NCI-H146 treated with DMSO at 0.1 percent for 48 hours (cell line): ENCODE measurements around the gene IL31.
"Not testable (repeated sequence)": the region's sequence is repeated elsewhere in the genome, so short reads cannot be mapped to it uniquely, and the experiment has no call there.

ENCODE experiments used
- DNase-seq: peaks from one replicate; lab custom pipeline; 2025; ENCODE audit not compliant: unreplicated experiment; lab: John Stamatoyannopoulos, UW

IL31 gene

DNA sequence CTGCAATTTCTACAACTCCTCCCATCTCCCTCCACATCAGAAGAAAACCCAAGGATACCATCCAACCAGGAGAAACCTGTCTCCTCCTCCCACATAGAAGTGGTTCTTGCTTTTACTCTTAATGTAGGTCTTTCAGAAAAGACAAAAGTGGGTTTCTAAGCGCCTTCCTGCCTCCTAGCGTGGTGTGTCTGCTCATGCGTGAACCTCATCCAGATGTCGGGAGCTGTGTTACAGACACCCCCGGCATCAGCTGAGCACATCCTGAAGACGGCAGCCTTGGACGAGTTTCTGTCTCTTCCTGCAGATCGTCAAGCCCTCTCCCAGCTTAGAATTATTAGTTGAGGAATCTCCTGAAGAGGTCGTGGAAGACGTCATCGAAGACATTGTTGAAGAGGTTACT, 18.4 kb upstream of the IL31 start:
- no peak for DNase-seq

DNA sequence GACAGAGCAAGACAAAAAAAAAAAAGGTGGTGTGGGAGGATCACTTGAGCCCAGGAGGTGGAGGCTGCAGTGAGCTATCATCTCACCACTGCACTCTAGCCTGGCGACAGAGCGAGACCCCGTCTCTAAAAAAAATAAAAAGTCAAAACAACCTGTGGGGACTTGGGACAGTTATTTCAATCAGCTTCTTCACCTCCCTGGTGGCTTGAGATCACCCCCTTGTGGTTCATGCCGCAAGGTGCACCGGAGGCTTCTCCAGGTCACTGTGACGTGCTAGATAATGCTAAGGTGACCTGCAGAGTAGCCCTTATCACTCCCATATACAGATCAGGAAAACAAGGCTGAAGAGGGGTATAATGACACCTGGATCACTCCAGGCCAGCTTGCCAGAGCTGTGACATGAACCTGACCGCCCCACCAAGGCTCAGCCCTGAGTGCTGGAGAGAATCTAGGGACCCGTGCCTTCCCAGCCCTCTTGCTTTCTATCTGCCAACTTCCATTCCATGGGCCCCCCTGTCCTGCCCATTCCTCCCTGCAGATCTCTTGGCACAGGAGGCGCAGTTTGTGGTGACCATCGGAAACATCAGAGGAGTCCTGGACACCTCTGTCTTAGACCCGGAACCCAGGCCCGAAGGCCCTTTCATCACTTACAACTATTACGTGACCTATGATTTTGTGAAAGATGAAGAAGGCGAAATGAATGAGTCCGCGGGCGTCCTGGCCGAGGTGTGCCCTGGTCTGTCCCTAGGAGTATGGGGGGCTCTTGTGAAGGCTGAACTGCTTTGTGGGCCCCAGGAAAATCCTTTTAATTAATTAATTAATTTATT, 17.0 kb upstream of the IL31 start:
- peak; percentile 36 for DNase-seq

DNA sequence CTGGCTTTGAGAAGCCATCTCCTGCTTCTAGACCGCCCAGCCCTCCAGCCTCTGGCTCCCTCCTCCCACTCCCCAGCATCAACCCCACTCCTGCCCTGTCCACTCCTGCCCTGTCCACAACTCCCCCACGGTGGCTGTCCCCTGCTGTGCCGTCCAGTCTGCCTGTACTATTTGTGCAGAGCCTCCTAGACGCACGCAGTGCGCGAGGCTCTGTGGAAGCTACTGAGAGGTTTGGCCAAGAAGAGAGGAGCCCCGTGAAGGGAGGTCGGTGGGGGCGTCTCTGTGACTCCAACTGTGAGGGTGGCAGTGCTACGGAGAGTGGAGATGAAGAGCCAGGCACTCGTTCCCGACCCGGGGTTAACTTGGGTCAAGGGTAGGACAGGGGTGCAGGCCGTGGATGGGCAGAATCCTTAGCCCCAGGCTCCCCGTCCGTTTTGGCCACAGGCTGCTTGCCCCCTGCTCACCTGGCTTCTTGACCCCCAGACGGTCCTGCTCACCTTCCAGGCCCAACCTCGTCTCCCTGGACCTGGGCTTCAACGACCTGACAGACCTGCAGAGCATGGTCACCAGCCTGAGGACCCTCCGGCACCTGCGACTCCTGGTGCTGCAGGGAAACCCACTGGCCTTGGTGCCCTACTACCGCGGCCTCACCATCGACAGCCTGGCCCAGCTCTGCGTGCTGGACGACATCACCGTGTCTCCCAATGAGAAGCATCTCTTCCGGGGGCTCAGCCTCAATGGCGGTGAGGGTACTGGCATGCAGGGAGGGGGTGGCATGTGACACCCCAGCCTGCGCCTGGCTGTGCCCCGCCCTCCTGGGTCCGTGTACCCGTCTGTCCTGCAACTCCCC, 15.8 kb upstream of the IL31 start:
- no peak for DNase-seq

DNA sequence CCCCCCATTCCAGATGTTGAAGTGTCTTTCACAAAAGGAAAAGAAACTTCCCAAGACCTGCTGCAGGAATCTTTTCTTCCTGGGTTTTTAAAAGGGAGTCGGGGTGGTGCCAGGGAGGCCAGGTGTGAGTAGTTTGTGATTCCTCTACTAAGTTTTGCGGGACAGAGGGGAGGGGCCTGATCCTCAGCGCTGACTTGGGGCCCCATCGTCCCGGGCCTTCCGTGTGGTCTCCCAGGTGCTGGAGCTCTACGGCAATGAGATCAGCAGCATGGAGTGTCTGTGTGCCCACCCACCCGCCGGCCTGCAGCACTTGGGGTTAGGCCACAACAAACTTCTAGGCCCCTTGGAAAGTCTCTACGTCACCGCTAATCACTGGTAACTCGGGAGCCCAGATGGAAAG, 13.4 kb upstream of the IL31 start:
- DNase-seq: no peak

DNA sequence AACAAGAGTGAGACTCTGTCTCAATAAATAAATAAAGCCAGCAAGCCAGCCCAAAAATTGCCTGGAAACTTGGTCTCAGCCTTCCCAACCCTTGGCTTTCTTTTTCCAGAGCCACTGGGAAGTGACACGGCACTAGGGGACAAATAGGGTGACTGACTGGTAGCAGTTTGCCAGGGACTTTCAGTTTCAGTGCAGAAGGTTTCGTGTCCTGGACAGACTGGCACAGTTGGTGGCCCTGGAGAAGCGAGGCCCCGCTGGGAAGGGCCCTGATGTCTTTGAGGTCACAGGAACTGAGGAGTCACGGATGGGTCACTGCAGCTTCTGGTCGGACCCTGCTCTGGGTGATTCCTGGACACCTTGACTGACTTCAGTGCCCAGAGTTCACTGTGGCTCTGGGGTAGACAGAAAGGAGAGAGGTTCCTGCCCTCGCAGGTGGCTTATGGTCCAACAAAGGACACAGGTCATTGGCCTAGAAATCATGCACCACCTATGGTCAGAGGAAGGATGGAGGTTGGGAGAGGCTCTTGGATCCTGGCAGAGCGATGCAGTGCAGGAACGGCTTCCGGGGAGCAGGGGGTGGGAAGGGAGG, 11.6 kb upstream of the IL31 start:
- DNase-seq: no peak

DNA sequence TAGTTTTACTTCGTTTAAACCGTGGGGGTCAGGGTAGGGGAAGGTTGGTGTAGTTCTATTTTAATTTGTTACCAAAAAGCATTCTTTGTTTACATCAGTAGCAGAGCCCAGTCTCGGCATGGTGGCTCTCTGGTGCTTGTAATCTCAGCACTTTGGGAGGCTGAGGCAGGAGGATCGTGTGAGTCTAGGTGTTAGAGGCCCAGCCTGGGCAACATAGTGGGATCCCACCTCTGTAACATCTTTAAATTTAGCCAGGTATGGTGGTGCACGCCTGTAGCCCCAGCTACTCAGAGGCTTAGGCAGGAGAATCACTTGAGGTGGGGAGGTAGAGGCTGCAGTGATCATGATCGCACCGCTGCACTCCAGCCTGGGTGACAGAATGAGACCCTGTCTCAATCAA, 11.1 kb upstream of the IL31 start:
- no peak for DNase-seq

DNA sequence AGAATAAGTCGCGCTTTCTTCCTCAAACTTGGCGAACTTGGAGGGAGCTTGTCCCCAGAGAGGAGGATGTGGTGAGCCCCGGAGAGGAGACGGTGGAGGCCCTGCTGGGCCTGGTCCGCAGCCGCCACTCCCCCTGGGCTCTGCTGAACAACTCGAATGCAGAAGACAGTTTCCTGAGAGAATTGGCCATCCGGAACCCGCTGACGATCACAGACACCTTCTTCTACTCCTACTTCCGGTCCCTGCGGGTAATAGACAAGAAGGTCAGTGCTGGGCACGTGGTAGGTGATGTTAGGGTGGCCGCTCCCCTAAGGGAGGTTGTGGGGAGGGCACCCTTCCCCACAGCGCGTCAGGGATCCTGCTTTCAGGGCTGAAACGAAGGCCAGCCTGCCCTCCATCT, 10.5 kb upstream of the IL31 start:
- no peak for DNase-seq

DNA sequence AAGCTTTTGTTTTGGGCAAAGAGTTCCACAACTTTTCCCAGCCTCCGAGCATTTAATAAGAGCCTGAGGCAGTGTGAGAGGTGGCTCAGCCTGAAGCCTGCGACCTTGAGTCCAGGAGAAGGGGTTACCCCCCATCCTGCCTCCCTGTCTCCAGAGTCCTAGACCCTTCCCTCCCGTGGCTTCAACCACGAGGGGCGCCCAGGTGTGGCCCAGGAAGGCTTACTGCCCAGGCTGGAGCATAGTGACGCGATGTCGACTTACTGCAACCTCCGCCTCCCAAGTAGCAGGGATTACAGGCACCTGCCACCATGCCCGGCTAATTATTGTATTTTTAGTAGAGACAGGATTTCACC, 9.5 kb upstream of the IL31 start:
- DNase-seq: no peak

DNA sequence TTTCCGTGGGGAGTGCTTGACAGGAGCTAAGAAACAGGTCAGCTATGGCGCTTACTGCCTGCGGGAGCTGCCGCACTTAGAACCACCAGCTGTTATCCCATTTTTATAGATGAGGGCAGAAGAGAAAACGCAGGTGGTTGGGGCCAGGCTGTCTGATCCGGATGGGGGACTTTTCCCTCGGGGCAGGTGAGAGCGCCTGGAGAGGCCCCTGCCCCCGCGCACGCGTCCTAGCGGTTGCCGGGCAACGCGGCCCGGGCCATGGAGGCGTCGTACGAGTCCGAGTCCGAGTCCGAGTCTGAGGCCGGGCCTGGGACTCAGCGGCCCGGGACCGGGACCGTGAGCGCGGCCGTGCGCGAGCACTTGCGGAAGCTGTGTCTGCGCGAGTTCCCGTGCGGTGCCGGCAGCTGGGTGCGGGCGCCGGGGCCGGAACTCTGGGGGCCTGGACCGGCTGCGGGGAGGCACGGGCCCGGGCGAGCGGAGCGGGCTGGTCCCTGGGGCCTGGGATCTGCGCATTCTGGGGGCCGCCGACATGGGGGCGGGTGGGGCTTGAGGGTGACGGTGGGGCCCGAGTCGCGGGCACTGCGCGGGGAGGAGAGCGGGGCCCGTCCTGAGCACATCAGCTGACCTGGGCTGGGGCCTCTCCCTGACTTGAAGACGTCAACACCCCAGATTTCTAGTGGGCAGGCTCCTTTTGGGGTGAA, 9.0 kb upstream of the IL31 start, which contains the start of gene LRRC43:
Gene LRRC43, plus strand, starts transcription at position 237 of the 701 bp plus-strand sequence. Its CDS starts 22 bp downstream, at position 259.
- DNase-seq: peak; percentile 68

DNA sequence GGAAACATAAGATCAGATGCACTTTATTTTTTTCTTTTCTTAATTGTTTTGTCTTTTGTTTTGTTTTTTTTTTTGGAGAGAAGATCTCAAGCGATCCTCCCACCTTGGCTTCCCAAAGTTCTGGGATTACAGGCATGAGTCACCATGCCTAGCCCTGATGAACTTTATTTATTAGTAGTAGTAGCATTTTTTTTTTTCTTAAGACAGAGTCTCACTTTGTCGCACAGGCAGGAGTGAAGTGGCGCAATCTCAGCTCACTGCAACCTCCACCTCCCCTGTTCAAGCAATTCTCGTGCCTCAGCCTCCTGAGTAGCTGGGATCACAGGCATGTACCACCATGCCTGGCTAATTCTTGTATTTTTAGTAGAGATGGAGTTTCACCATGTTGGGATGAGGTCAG, 2.5 kb upstream of the IL31 start:
- not testable (repeated sequence) for DNase-seq

DNA sequence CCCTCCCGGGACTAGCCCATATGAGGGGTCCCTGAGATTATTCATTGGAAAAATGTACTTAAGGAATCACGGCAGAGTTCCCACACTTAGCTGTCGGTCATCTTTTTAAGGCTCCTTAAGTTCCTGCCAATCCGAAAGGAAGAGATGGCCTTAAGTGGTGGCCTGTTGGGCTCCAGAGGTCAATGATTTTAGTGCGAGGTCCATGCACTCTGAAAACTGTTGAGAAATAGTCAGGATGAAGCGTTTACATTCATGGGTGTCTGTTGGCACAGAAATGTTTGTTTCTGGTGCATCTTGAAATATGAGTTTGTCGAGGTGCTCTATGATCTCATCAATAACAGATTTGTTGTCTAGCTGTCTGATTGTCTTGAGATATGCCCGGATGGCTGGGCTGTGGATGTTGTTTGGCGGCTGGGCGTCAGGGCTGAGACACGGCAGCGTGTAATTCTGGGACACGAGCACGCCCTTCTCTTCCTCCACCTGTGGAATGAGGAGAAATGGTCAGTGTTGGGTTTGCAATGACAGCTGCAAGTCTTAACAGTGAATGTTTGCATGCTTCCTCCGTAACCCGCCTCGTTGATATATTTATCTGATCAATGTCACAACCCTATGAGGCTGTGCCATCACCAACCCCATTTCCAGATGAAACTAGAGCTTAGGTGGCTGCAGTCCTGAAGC, 1.6 kb downstream of the IL31 start:
- no peak for DNase-seq

DNA sequence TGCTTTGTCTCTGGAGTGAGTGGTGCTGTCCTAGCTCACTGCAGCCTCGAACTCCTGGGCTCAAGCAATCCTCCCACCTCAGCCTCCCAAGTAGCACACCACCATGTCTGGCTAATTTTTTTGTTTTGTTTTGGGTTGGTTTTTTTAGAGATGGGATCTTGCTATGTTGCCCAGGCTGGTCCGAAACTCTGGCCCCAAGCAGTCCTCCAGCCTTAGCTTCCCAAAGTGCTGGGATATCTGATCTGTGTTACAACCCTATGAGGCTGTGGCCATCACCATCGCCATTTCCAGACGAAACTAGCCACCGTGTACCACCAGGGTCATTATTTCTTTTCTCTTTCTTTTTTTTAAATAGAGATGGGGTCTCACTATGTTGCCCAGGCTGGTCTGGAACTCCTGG, 2.6 kb downstream of the IL31 start:
- DNase-seq: no peak

DNA sequence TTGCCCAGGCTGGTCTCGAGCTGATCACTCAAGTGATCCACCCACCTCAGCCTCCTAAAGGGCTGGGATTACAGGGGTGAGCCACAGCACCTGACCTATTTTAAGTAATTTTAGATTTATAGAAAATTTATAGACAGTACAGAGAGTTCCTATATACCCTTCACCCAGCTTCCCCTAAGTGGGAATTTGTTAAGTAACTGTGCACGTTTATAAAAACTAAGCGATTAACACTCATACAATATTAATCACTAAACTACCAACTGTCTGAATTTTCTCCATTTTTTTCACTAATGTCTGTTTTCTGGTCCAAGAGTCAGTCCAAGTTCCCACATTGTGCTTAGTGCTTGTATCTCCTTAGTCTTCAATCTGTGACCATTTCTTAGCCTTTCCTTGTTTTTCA, 5.5 kb downstream of the IL31 start:
- DNase-seq: no peak

DNA sequence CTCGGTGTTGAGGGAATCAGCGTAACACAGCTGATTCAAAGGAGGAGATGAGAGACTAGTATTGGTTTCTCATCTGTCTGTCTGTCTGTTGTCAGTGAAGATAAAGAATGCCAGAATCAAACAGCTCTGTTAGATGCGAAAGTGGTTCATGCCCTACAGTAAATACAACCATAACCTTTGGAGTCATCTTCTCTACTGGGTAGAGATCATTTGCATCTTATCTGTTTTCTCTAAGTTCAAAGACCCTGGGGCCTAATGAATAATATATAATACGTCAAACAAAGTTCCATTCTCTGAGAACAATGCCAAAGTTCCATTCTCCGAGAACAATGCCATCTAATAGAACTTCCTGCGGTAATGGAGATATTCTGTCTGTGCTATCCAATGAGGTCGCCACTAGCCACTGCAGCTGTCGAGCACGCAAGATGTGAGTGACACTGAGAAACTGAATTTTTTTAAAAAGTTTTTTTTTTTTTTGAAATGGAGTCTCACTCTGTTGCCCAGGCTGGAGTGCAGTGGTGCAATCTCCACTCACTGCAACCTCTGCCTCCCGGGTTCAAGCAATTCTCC, 6.6 kb downstream of the IL31 start:
- no peak for DNase-seq

DNA sequence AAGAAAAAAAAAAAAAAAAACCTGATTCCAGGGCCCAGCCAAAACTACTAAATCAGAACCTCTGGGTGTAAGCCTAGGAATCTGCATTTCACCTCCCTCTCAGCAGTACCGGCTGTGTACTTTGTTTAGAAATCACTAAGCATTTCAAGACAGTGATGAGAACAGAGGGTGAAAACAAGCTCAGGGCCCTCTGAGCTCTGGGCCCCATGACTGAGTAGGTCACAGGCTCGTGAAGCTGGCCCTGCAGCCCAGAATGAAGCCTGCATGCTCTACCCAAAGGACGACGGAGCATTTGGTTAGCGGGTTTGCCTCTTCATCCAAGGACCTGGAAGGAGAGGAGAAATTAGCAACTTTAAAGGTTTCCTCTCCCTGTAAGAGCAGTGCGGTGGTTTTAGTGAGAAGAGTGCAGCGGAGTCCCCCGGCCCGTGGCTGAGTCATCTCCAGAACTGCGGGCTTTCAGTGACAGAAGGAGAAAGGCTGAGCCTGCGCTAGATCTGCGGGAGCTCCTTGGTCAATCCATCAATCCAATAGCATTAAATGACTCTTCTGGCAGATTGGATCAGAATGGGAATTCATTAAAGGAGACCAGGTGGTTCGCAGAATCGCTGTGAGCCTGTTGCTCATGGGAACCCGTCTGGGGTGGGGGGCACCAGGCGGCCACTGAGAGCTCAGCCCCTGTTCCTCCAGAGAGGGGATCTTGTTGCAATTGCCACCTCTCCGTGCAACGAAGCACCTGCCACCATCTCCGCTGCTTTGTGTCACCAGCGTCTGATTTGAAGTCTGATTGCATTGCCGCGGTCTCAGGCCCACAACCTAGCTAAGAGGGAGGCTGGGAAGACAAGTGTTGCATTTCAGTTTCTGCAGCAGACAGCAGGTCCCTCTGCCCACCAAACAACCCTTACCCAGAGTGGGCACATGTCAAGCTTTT, 7.3 kb downstream of the IL31 start:
- no peak for DNase-seq

DNA sequence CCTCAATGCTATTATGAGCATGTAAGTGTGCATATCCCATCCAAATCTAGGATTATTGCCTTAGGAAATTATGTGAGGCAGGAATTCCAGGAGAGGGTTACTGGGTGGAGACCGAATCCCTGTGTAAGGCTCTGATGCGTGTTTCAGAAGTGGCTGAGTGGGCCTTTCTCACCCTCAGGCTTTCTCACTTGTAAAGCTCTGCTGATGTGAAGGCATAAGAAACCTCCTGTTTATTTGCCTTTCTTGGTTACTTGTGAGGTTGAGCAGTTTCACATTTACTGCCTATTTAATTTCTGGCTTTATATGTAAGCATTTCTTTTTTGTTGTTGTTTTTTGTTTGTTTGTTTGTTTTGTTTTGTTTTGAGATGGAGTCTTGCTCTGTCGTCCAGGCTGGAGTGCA, 11.0 kb downstream of the IL31 start:
- no peak for DNase-seq

DNA sequence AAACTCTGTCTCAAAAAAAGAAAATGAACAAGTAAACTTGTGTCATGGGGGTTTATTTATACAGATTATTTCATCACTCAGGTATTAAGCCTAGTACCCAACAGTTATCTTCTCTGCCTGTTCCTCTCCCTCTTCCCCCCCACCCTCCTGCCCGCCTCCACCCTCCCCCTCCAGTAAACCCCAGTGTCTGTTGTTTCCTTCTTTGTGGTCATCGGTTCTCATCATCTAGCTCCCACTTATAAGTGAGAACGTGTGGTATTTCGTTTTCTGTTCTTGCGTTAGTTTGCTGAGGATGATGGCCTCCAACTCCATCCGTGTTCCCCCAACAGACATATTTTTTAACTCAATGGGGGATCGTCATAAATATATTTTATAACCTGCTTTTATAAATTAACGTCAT, 12.3 kb downstream of the IL31 start:
- no peak for DNase-seq

DNA sequence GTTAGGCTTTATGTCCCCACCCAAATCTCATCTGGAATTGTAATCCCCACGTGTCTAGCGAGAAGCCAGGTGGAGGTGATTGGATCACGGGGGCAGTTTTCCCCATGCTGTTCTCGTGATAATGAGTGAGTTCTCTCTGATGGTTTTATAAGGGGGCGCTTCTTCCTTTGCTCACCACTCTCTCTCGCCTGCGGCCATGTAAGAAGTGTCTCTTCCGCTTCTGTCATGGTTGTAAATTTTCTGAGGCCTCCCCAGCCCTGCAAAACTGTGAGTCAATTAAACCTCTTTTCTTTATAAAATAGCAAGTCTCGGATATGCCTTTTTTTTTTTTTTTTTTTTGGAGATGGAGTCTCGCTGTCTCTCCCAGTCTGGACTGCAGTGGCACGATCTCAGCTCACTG, 13.3 kb downstream of the IL31 start:
- DNase-seq: no peak

DNA sequence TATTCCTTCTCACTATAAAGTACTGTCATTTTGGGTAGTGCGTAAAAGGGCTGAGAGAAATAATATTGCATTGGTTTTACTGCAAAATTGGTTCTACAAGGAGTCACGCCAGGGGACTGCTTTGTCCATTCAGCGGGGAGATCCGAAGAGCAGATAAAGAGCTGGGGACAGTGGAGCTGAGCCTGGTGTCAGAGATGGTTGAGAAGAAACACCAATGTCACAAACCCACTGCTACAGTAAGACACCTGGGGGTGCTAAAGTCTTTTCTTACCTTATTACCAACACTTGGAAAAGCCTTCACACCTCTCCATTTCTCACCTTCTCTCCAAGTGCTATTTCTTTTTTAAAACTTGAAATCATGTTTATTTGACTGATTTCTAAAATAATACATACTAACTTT, 14.1 kb downstream of the IL31 start:
- no peak for DNase-seq
